ENCODE measurements around the gene FADS2. TPM values are rescaled to one million over a fixed set of nuclear protein-coding genes. Genes with fewer than 3 reads are reported as not detected.
A peak's percentile ranks its signal among the peaks of the same experiment; 100 is the strongest.

FADS2 gene
- polyA plus RNA-seq, 1 donor from 2014 or later: 145 TPM

DNA sequence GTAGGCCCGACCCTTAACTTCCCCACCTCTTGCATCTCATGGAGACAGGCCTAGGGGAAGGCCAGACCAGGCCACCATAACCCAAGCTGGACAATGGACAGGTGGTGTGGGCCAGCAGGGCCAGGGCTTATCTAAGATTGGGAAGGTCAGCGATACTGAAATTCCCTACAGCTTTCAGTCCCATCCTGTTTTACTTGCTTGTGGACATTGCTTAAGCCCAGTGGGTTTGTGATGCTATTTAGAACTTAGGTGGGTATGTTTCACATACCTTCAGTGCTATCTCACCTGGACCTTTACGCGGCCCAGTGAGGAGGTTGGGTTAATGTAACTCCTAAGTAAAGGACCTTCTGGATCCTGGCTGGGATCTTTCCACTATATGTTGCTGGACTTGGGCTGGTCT lies 1.7 kb downstream of the FADS2 start:
- H3K27ac ChIP-seq (ENCODE audit: low read length): peak overlapping the region; percentile 100
- peak overlapping the region; percentile 100 for H3K9ac ChIP-seq (ENCODE audit: low read length)
- H2AFZ ChIP-seq (ENCODE audit: low read depth, low read length): no peak overlapping the region
- no peaks in the 10 kb centered on the region for H3K9me3 ChIP-seq (ENCODE audit: low read length)
- H3K27me3 ChIP-seq (ENCODE audit: insufficient read depth, low read depth, low read length): no peaks in the 10 kb centered on the region
- peak overlapping the region; percentile 96 for H3K4me2 ChIP-seq (ENCODE audit: low read length)
- H4K20me1 ChIP-seq (ENCODE audit: insufficient read depth): peaks cover 8% of the 10 kb centered on the region
- TF ChIP-seq, protein P1, sequence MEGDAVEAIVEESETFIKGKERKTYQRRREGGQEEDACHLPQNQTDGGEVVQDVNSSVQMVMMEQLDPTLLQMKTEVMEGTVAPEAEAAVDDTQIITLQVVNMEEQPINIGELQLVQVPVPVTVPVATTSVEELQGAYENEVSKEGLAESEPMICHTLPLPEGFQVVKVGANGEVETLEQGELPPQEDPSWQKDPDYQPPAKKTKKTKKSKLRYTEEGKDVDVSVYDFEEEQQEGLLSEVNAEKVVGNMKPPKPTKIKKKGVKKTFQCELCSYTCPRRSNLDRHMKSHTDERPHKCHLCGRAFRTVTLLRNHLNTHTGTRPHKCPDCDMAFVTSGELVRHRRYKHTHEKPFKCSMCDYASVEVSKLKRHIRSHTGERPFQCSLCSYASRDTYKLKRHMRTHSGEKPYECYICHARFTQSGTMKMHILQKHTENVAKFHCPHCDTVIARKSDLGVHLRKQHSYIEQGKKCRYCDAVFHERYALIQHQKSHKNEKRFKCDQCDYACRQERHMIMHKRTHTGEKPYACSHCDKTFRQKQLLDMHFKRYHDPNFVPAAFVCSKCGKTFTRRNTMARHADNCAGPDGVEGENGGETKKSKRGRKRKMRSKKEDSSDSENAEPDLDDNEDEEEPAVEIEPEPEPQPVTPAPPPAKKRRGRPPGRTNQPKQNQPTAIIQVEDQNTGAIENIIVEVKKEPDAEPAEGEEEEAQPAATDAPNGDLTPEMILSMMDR (IDR thresholded peaks at IDR 0.05; ENCODE audit: poor library complexity, severe bottlenecking): no peak
- TF ChIP-seq SMC3 (conservative IDR thresholded peaks at IDR 0.05; ENCODE audit: poor library complexity) (no peak), EP300 (conservative IDR thresholded peaks at IDR 0.05; ENCODE audit: poor library complexity, severe bottlenecking) (no peak), EZH2 (IDR thresholded peaks at IDR 0.05; ENCODE audit: borderline replicate concordance, insufficient read depth, low read length, poor library complexity, severe bottlenecking) (no peak), TAF1 (IDR thresholded peaks at IDR 0.05; ENCODE audit: low read depth) (no peak), MXI1 (conservative IDR thresholded peaks at IDR 0.05; ENCODE audit: poor library complexity, severe bottlenecking) (no peak), POLR2AphosphoS5 (IDR thresholded peaks at IDR 0.05) (no peak)
- TF ChIP-seq, protein P2, sequence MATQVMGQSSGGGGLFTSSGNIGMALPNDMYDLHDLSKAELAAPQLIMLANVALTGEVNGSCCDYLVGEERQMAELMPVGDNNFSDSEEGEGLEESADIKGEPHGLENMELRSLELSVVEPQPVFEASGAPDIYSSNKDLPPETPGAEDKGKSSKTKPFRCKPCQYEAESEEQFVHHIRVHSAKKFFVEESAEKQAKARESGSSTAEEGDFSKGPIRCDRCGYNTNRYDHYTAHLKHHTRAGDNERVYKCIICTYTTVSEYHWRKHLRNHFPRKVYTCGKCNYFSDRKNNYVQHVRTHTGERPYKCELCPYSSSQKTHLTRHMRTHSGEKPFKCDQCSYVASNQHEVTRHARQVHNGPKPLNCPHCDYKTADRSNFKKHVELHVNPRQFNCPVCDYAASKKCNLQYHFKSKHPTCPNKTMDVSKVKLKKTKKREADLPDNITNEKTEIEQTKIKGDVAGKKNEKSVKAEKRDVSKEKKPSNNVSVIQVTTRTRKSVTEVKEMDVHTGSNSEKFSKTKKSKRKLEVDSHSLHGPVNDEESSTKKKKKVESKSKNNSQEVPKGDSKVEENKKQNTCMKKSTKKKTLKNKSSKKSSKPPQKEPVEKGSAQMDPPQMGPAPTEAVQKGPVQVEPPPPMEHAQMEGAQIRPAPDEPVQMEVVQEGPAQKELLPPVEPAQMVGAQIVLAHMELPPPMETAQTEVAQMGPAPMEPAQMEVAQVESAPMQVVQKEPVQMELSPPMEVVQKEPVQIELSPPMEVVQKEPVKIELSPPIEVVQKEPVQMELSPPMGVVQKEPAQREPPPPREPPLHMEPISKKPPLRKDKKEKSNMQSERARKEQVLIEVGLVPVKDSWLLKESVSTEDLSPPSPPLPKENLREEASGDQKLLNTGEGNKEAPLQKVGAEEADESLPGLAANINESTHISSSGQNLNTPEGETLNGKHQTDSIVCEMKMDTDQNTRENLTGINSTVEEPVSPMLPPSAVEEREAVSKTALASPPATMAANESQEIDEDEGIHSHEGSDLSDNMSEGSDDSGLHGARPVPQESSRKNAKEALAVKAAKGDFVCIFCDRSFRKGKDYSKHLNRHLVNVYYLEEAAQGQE (IDR thresholded peaks at IDR 0.05; ENCODE audit: borderline replicate concordance): no peak
- no peaks in the 10 kb centered on the region for H3K36me3 ChIP-seq (ENCODE audit: insufficient read depth, low read length)
- H3K4me3 ChIP-seq (ENCODE audit: low read length): peak overlapping the region; percentile 100
- peaks cover 68% of the 10 kb centered on the region for H3K79me2 ChIP-seq (replicated peaks; ENCODE audit: insufficient read depth, low read length)
- no peaks in the 10 kb centered on the region for H3K9me2 ChIP-seq (ENCODE audit: insufficient read depth, low read length)
- H3F3A ChIP-seq (ENCODE audit: insufficient read depth, low read length, poor library complexity, severe bottlenecking): peaks cover 8% of the 10 kb centered on the region

DNA sequence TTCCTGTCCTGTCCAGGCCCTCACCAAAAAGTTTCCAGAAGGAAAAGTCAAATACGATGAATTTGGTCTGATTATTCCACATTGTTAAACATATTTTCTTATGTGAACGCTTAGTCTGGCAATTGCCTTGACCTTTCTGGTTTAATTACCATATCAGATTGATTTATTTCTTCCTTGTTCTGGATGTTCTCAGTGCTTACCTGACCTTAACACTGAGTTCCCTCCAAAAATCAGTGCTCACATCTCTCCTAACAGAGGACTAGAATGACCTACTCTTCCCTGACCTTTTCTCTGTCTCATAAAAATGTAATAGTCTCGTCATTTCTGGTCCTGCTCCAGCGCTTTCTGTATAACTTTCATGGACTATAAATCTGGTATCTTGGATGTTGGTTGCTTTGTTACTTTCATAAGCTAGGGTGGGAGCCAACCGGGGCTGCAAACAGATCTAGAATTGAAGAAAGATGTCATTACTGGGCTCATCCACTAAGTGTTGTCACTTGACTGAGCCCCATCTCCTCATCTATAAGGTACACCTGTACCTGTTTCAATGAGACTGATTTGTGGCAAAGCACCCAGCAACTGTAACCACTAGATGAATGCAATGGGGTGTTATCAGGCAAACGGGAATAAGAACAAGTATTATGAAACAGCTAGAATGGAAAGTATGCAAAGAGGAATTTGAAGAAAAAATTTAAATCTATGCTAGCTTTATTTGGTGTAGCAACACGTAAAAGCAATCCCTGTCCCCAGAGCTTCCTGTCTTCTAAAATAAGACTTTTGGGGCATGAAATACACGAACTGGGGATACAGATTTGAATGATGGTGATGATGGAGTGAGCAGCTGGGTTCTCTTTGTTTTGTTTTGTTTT lies 2.4 kb downstream of the FADS2 start:
- Histone ChIP-seq H3K9me2 (ENCODE audit: insufficient read depth, low read length) (no peaks in the 10 kb centered on the region), H3K9me3 (ENCODE audit: low read length) (no peaks in the 10 kb centered on the region), H2AFZ (ENCODE audit: low read depth, low read length) (no peak overlapping the region), H3F3A (ENCODE audit: insufficient read depth, low read length, poor library complexity, severe bottlenecking) (peaks cover 8% of the 10 kb centered on the region), H3K27me3 (ENCODE audit: insufficient read depth, low read depth, low read length) (no peaks in the 10 kb centered on the region), H3K4me2 (ENCODE audit: low read length) (peak overlapping the region; percentile 96), H3K36me3 (ENCODE audit: insufficient read depth, low read length) (no peaks in the 10 kb centered on the region), H4K20me1 (ENCODE audit: insufficient read depth) (peaks cover 8% of the 10 kb centered on the region), H3K79me2 (replicated peaks; ENCODE audit: insufficient read depth, low read length) (peaks cover 74% of the 10 kb centered on the region), H3K9ac (ENCODE audit: low read length) (peak overlapping the region; percentile 100), H3K27ac (ENCODE audit: low read length) (peak overlapping the region; percentile 100), H3K4me3 (ENCODE audit: low read length) (peak overlapping the region; percentile 100)
- no peak for TF ChIP-seq EP300 (conservative IDR thresholded peaks at IDR 0.05; ENCODE audit: poor library complexity, severe bottlenecking)
- TF ChIP-seq, protein P1 (IDR thresholded peaks at IDR 0.05; ENCODE audit: poor library complexity, severe bottlenecking): peak; percentile 9
